Activated B cell treated with CpG ODN at 0.5 μM for 24 hours (primary cell): ENCODE data around the gene RTN4R. TPM values are rescaled to one million over a fixed set of nuclear protein-coding genes. Genes with fewer than 3 reads are reported as not detected.

Experiments
- ATAC-seq: fragments of 200-7000 bp; cut with Tn5 transposase; one replicate; pipeline ENCODE4 v1.10.0; 2021; ENCODE audit warnings: low read depth, mild to moderate bottlenecking, moderate library complexity
- CTCF ChIA-PET: fragments of 350-600 bp; sonication (Branson Sonifier 250); formaldehyde crosslinking; loops from one replicate; lab custom pipeline; 2021; ENCODE audit warnings: antibody characterized with exemption; lab: Charles Lee
- POLR2A ChIA-PET: fragments of 350-600 bp; sonication (Branson Sonifier 250); formaldehyde crosslinking; loops from one replicate; lab custom pipeline; 2021; ENCODE audit warnings: antibody characterized with exemption; lab: Charles Lee
- DNase-seq: peaks from one replicate; pipeline ENCODE4 v3.0.0; 2022
- H3K27ac Mint-ChIP-seq: one replicate; pipeline ENCODE4 v1.8.0; 2020; ENCODE audit warnings: mixed read lengths
- H3K27me3 Mint-ChIP-seq: one replicate; pipeline ENCODE4 v1.8.0; 2021; ENCODE audit warnings: mixed read lengths
- H3K36me3 Mint-ChIP-seq: one replicate; pipeline ENCODE4 v1.8.0; 2021; ENCODE audit warnings: low read depth, mixed read lengths
- H3K4me1 Mint-ChIP-seq: one replicate; pipeline ENCODE4 v1.8.0; 2021; ENCODE audit warnings: mixed read lengths
- H3K4me3 Mint-ChIP-seq: one replicate; pipeline ENCODE4 v1.8.0; 2020; ENCODE audit warnings: mild to moderate bottlenecking, mixed read lengths
- H3K9me3 Mint-ChIP-seq: one replicate; pipeline ENCODE4 v1.8.0; 2020; ENCODE audit warnings: mixed read lengths
- intact Hi-C: fragments of 100-400 bp; cut with micrococcal nuclease; formaldehyde crosslinking; loops from one replicate; pipeline ENCODE4 v1.15.1; 2024
- total RNA-seq: library from RNA; stranded (reverse); gene quantifications from 2 replicates; pipeline ENCODE4 v1.2.3, GENCODE V29; 2022
- TF ChIP-seq, protein P1 (sequence below): fragments of 200-600 bp; IDR thresholded peaks from one replicate; pipeline ENCODE4 v1.8.0; 2022; ENCODE audit warnings: antibody characterized with exemption, mild to moderate bottlenecking

Gene RTN4R
- total RNA-seq, 1 donor from 2014 or later, result not detected

- no peak overlapping the region for H3K27ac Mint-ChIP-seq
- CTCF ChIA-PET, result no interaction called here
These were observed 44.5 kb downstream of the RTN4R start for GRCh38 chr22:20223421-20224255.

GRCh38 chr22:20222764-20223420 is 45.2 kb downstream of the RTN4R start:
- intact Hi-C loops, result no loop called here
- CTCF ChIA-PET, result no interaction called here
- ATAC-seq, result no peak

More at GRCh38 chr22:20223421-20224255, 44.5 kb downstream of the RTN4R start:
- DNase-seq (no peak), ATAC-seq (no peak)
- no peaks in the 10 kb centered on the region for H3K4me1 Mint-ChIP-seq
- no peaks in the 10 kb centered on the region for H3K9me3 Mint-ChIP-seq
- no peaks in the 10 kb centered on the region for H3K36me3 Mint-ChIP-seq
- no peaks in the 10 kb centered on the region for H3K27me3 Mint-ChIP-seq
- POLR2A ChIA-PET, result no interaction called here
- H3K4me3 Mint-ChIP-seq, result no peak overlapping the region
- TF ChIP-seq, protein P1, sequence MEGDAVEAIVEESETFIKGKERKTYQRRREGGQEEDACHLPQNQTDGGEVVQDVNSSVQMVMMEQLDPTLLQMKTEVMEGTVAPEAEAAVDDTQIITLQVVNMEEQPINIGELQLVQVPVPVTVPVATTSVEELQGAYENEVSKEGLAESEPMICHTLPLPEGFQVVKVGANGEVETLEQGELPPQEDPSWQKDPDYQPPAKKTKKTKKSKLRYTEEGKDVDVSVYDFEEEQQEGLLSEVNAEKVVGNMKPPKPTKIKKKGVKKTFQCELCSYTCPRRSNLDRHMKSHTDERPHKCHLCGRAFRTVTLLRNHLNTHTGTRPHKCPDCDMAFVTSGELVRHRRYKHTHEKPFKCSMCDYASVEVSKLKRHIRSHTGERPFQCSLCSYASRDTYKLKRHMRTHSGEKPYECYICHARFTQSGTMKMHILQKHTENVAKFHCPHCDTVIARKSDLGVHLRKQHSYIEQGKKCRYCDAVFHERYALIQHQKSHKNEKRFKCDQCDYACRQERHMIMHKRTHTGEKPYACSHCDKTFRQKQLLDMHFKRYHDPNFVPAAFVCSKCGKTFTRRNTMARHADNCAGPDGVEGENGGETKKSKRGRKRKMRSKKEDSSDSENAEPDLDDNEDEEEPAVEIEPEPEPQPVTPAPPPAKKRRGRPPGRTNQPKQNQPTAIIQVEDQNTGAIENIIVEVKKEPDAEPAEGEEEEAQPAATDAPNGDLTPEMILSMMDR, result no peak
- intact Hi-C loops, result no loop called here

GRCh38 chr22:20221421-20222340 is 46.4 kb downstream of the RTN4R start:
- intact Hi-C loops, result no loop called here
- POLR2A ChIA-PET, result no interaction called here
- DNase-seq (no peak), ATAC-seq (no peak)
- TF ChIP-seq, protein P1, result no peak
- Mint-ChIP-seq H3K36me3 (no peaks in the 10 kb centered on the region), H3K27ac (no peak overlapping the region), H3K27me3 (peaks cover 6% of the 10 kb centered on the region), H3K4me3 (no peak overlapping the region), H3K4me1 (no peaks in the 10 kb centered on the region), H3K9me3 (no peaks in the 10 kb centered on the region)
- CTCF ChIA-PET, result no interaction called here

More at GRCh38 chr22:20222764-20223420, 45.2 kb downstream of the RTN4R start:
- H3K27ac Mint-ChIP-seq, result no peak overlapping the region
- DNase-seq, result no peak
- TF ChIP-seq, protein P1, result no peak
- no peaks in the 10 kb centered on the region for H3K9me3 Mint-ChIP-seq
- no peaks in the 10 kb centered on the region for H3K4me1 Mint-ChIP-seq
- peaks cover 2% of the 10 kb centered on the region for H3K27me3 Mint-ChIP-seq
- no peak overlapping the region for H3K4me3 Mint-ChIP-seq
- POLR2A ChIA-PET, result no interaction called here
- no peaks in the 10 kb centered on the region for H3K36me3 Mint-ChIP-seq

DNA sequence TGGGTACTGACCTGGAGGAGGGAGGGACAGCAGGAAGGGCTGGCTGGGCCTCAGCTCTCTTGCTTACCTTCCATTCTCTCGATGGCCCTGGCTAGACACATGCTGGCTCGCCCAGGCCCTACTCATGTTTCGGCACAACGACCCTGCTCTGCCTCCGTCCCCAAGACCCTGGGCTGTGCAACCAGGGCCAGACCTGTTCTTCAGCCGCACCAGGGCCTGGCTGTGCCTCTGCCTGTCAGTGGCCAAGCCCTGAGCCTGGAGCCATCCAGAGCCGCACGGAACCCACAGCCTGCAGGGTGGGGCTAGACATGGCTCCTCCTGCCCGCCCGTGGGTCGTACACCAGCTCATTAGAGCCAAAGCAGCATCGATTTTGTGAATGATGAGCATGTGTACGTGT is 47.5 kb downstream of the RTN4R start:
- Mint-ChIP-seq H3K9me3 (no peaks in the 10 kb centered on the region), H3K4me3 (no peak overlapping the region), H3K27me3 (peaks cover 6% of the 10 kb centered on the region), H3K36me3 (no peaks in the 10 kb centered on the region), H3K27ac (no peak overlapping the region), H3K4me1 (no peaks in the 10 kb centered on the region)
- POLR2A ChIA-PET, result no interaction called here
- CTCF ChIA-PET, result no interaction called here
- intact Hi-C loops, result no loop called here
- ATAC-seq (no peak), DNase-seq (no peak)
- TF ChIP-seq, protein P1, result no peak
